ENCODE results near the gene OSM.

OSM gene

GRCh38 chr22:30245181-30245984 lies 21.3 kb downstream of the OSM start:
- Mint-ChIP-seq H3K9me3 (no peaks in the 10 kb centered on the region), H3K27ac (no peak overlapping the region), H3K4me3 (peak overlapping the region; percentile 91), H3K27me3 (ENCODE audit: low read depth, poor library complexity) (peaks cover 50% of the 10 kb centered on the region), H3K36me3 (ENCODE audit: low read depth) (no peaks in the 10 kb centered on the region), H3K4me1 (peaks cover 78% of the 10 kb centered on the region)
- no peak for TF ChIP-seq CTCF (IDR thresholded peaks at IDR 0.05)
- DNase-seq: peak; percentile 27

- TF ChIP-seq CTCF (IDR thresholded peaks at IDR 0.05): no peak
- peak overlapping the region; percentile 36 for H3K4me3 Mint-ChIP-seq
- no peaks in the 10 kb centered on the region for H3K9me3 Mint-ChIP-seq
- peaks cover 53% of the 10 kb centered on the region for H3K27me3 Mint-ChIP-seq (ENCODE audit: low read depth, poor library complexity)
- peaks cover 71% of the 10 kb centered on the region for H3K4me1 Mint-ChIP-seq
- no peaks in the 10 kb centered on the region for H3K36me3 Mint-ChIP-seq (ENCODE audit: low read depth)
- DNase-seq: no peak
- no peak overlapping the region for H3K27ac Mint-ChIP-seq
Measured at GRCh38 chr22:30244641-30245040, 22.0 kb downstream of the OSM start.

- peak overlapping the region; percentile 34 for H3K4me3 Mint-ChIP-seq
- DNase-seq: no peak
- peaks cover 72% of the 10 kb centered on the region for H3K4me1 Mint-ChIP-seq
- no peaks in the 10 kb centered on the region for H3K9me3 Mint-ChIP-seq
- H3K27me3 Mint-ChIP-seq (ENCODE audit: low read depth, poor library complexity): peaks cover 53% of the 10 kb centered on the region
- H3K27ac Mint-ChIP-seq: peak overlapping the region; percentile 74
- no peaks in the 10 kb centered on the region for H3K36me3 Mint-ChIP-seq (ENCODE audit: low read depth)
- no peak for TF ChIP-seq CTCF (IDR thresholded peaks at IDR 0.05)
Measured at GRCh38 chr22:30244066-30244465, 22.6 kb downstream of the OSM start.

- Mint-ChIP-seq H3K4me1 (peaks cover 72% of the 10 kb centered on the region), H3K4me3 (no peak overlapping the region), H3K27me3 (ENCODE audit: low read depth, poor library complexity) (peaks cover 52% of the 10 kb centered on the region), H3K36me3 (ENCODE audit: low read depth) (no peaks in the 10 kb centered on the region), H3K9me3 (no peaks in the 10 kb centered on the region), H3K27ac (no peak overlapping the region)
- no peak for DNase-seq
- no peak for TF ChIP-seq CTCF (IDR thresholded peaks at IDR 0.05)
Measured at GRCh38 chr22:30243661-30244060, 23.0 kb downstream of the OSM start.

DNA sequence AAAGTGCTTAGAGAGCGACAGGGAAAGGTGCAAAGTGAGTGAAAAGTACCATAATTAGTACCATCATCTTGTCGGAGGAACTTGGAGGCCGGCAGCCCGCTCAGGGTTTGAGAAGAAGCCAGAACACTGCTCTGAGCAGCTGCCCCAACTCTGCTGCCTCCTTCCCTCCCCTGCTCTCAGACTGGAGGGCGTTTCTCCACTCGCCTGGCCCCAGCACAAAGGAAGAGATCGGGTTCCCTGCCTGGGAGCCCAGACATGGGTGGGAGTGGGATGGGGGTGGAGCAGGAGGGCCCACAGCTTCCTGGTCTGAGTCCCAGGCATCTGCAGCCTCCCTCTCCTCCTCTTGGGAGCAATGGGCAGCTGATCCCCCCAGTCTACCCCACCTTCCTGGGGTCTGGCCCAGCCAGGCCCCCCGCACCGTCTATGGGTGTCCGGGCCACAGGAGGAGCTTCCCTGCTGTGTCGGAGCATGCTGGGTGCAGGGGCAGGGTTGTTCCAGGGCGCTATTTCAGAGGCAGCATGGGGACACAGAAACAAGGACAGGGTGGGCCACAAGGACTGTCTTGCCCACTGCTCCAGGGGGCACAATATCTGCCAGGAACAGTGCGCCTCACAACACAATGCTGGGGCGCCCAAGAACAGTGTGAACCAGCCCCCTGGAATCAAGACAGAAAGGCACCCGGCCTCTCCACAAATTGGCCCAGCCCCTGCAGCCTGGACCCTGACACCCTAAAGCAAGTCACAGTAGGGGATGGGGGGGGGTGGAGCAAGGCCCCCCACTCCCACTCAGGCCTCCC lies 24.9 kb downstream of the OSM start:
- Mint-ChIP-seq H3K27me3 (ENCODE audit: low read depth, poor library complexity) (peaks cover 42% of the 10 kb centered on the region), H3K36me3 (ENCODE audit: low read depth) (no peaks in the 10 kb centered on the region), H3K27ac (no peak overlapping the region), H3K4me3 (no peak overlapping the region), H3K4me1 (peaks cover 72% of the 10 kb centered on the region), H3K9me3 (peaks cover 5% of the 10 kb centered on the region)
- TF ChIP-seq CTCF (IDR thresholded peaks at IDR 0.05): no peak
- no peak for DNase-seq

Measured in nephron progenitor cell (in vitro differentiated cells).